Calu3 (cell line): Measurements from ENCODE around the gene OCLN. TPM values are rescaled to one million over a fixed set of nuclear protein-coding genes. Genes with fewer than 3 reads are reported as not detected.
"Not testable (repeated sequence)": the region's sequence is repeated elsewhere in the genome, so short reads cannot be mapped to it uniquely, and the experiment has no call there.

Source experiments
- Bru-seq: library from RNA; stranded (reverse); fragments of 400-500 nt; gene quantifications from one replicate; lab custom pipeline; 2021; lab: Mats Ljungman, UMichigan
- BruChase-seq, 2 experiments: library from RNA; stranded (reverse); fragments of 400-500 nt; gene quantifications; one replicate each; lab custom pipeline; 2021; lab: Mats Ljungman, UMichigan
- BruUV-seq: library from RNA; stranded (reverse); fragments of 400-500 nt; replicated peaks from 2 replicates; lab custom pipeline; 2021; lab: Mats Ljungman, UMichigan
- CTCF ChIA-PET: fragments of 300-600 bp; sonication (Branson Sonifier 250); formaldehyde crosslinking; loops from one replicate; lab custom pipeline; 2022; ENCODE audit warnings: antibody characterized with exemption; lab: Charles Lee
- DNase-seq: peaks from one replicate; pipeline ENCODE4 v3.0.0; 2022
- H3K27ac Mint-ChIP-seq: one replicate; pipeline ENCODE4 v1.8.0; 2022; ENCODE audit warnings: mixed read lengths; ENCODE audit not compliant: unreplicated experiment
- H3K27me3 Mint-ChIP-seq: one replicate; pipeline ENCODE4 v1.8.0; 2022; ENCODE audit warnings: mixed read lengths; ENCODE audit not compliant: unreplicated experiment
- H3K36me3 Mint-ChIP-seq: one replicate; pipeline ENCODE4 v1.8.0; 2022; ENCODE audit warnings: mild to moderate bottlenecking, moderate library complexity, mixed read lengths; ENCODE audit not compliant: insufficient read depth, unreplicated experiment
- H3K4me1 Mint-ChIP-seq: one replicate; pipeline ENCODE4 v1.8.0; 2022; ENCODE audit warnings: mild to moderate bottlenecking, low read depth, mixed read lengths; ENCODE audit not compliant: unreplicated experiment
- H3K4me3 Mint-ChIP-seq: one replicate; pipeline ENCODE4 v1.8.0; 2022; ENCODE audit warnings: mild to moderate bottlenecking, low read depth, moderate library complexity, mixed read lengths; ENCODE audit not compliant: unreplicated experiment
- H3K9me3 Mint-ChIP-seq: one replicate; pipeline ENCODE4 v1.8.0; 2022; ENCODE audit warnings: low read depth, mixed read lengths; ENCODE audit not compliant: unreplicated experiment
- intact Hi-C: fragments of 100-400 bp; cut with micrococcal nuclease; formaldehyde crosslinking; loops from one replicate; pipeline ENCODE4 v1.10.0; 2022; ENCODE audit not compliant: unreplicated experiment
- long read RNA-seq: library from polyadenylated mRNA; stranded (forward); transcript quantifications from one replicate; pipeline ENCODE4 v2.0.0, GENCODE V29; 2022
- total RNA-seq: library from RNA; stranded (reverse); gene quantifications from 2 replicates; pipeline ENCODE4 v1.2.3, GENCODE V29; 2022
- TF ChIP-seq, protein P1 (sequence below): fragments of 200-600 bp; IDR thresholded peaks from one replicate; pipeline ENCODE4 v1.8.0; 2022; ENCODE audit warnings: antibody characterized with exemption; ENCODE audit not compliant: unreplicated experiment

Gene OCLN, protein sequence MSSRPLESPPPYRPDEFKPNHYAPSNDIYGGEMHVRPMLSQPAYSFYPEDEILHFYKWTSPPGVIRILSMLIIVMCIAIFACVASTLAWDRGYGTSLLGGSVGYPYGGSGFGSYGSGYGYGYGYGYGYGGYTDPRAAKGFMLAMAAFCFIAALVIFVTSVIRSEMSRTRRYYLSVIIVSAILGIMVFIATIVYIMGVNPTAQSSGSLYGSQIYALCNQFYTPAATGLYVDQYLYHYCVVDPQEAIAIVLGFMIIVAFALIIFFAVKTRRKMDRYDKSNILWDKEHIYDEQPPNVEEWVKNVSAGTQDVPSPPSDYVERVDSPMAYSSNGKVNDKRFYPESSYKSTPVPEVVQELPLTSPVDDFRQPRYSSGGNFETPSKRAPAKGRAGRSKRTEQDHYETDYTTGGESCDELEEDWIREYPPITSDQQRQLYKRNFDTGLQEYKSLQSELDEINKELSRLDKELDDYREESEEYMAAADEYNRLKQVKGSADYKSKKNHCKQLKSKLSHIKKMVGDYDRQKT
- total RNA-seq (154 and 161 TPM in 2 replicates), Bru-seq, nascent RNA (percentile 90 among the genes with signal in this experiment), BruChase-seq, experiment 1, labeled RNA remaining after a 6-hour chase (percentile 94 among the genes with signal in this experiment), BruChase-seq, experiment 2, labeled RNA remaining after a 2-hour chase (percentile 86 among the genes with signal in this experiment)
- long read RNA-seq, full-length matches to known transcripts = 90 of 120 reads
- long read RNA-seq, partial matches to known transcripts = 8 of 120 reads
- long read RNA-seq, other reads (novel, unspliced or antisense) = 22 of 120 reads

DNA sequence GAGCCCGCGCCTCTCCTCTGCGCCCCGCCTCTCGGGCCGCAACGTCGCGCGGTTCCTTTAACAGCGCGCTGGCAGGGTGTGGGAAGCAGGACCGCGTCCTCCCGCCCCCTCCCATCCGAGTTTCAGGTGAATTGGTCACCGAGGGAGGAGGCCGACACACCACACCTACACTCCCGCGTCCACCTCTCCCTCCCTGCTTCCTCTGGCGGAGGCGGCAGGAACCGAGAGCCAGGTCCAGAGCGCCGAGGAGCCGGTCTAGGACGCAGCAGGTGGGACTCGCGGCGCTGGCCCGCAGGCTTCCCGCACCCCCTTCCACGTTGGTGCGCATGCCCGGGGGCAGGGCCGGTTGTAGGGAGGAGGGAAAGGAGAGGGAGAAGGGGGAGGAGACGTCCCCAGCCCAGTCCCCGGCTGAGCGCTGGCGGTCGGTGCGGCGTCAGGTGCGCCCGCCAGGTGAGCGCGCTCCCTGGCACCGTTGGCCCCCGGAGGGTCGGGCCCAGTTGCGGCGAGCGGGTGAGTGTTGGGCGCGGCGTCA lies at the start of gene OCLN:
OCLN (plus strand) TSS at position 400 of the 532 bp plus-strand sequence. CDS start 11,455 bp downstream, outside the sequence.
- Mint-ChIP-seq H3K27ac (peak within 1 kb of the TSS; percentile 98), H3K4me3 (peak within 1 kb of the TSS; percentile 100), H3K36me3 (peaks cover 43% of the 10 kb centered on the region), H3K4me1 (peaks cover 49% of the 10 kb centered on the region), H3K27me3 (no peaks in the 10 kb centered on the region), H3K9me3 (no peaks in the 10 kb centered on the region)
- peak; percentile 91 for DNase-seq
- BruUV-seq = no TSS peak
- TF ChIP-seq, protein P1, sequence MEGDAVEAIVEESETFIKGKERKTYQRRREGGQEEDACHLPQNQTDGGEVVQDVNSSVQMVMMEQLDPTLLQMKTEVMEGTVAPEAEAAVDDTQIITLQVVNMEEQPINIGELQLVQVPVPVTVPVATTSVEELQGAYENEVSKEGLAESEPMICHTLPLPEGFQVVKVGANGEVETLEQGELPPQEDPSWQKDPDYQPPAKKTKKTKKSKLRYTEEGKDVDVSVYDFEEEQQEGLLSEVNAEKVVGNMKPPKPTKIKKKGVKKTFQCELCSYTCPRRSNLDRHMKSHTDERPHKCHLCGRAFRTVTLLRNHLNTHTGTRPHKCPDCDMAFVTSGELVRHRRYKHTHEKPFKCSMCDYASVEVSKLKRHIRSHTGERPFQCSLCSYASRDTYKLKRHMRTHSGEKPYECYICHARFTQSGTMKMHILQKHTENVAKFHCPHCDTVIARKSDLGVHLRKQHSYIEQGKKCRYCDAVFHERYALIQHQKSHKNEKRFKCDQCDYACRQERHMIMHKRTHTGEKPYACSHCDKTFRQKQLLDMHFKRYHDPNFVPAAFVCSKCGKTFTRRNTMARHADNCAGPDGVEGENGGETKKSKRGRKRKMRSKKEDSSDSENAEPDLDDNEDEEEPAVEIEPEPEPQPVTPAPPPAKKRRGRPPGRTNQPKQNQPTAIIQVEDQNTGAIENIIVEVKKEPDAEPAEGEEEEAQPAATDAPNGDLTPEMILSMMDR = no peak
- intact Hi-C loops = loop anchor here (5.0 kb wide), 1 partner anchor 40 kb away; no protein-coding TSS in a partner anchor
- CTCF ChIA-PET = no interaction called here

DNA sequence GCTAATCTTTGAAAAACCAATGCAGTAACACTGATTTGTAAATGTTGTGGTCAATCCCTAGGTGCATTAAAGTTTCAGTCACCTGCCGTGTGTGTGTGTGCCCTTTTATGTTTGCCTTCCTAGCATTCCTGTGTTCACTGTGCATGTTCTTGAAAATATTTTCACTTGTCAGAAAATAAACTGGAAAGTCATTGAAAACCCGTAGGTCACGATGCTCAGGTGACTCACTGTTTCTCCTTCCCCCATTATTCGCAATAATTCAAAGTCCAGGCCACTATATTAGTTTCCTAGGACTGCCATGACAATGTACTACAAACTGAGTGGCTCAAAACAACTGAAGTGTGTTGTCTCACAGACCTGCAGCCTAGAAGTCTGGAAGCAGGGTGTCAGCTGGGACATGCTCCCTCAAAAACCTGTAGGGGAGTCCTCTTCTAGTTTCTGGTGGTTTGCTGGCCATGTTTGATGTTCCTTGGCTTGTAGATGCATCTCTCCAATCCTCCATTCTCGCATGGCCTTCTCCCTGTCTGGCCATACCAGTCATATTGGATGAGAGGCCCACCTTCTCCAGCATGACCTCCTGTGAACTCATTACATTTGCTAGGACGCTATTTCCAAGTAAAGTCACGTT lies 48.3 kb upstream of the OCLN start:
- CTCF ChIA-PET = interaction anchor here (0.6 kb wide), 1 partner anchor 24 kb away, joined by 3 read pairs; no protein-coding TSS in a partner anchor
- intact Hi-C loops = no loop called here
- no peaks in the 10 kb centered on the region for H3K9me3 Mint-ChIP-seq
- H3K27me3 Mint-ChIP-seq = no peaks in the 10 kb centered on the region
- H3K4me3 Mint-ChIP-seq = peak overlapping the region; percentile 30
- peaks cover 9% of the 10 kb centered on the region for H3K4me1 Mint-ChIP-seq
- TF ChIP-seq, protein P1 = no peak
- no peaks in the 10 kb centered on the region for H3K36me3 Mint-ChIP-seq
- H3K27ac Mint-ChIP-seq = no peak overlapping the region
- no peak for DNase-seq
- BruUV-seq = no TSS peak

DNA sequence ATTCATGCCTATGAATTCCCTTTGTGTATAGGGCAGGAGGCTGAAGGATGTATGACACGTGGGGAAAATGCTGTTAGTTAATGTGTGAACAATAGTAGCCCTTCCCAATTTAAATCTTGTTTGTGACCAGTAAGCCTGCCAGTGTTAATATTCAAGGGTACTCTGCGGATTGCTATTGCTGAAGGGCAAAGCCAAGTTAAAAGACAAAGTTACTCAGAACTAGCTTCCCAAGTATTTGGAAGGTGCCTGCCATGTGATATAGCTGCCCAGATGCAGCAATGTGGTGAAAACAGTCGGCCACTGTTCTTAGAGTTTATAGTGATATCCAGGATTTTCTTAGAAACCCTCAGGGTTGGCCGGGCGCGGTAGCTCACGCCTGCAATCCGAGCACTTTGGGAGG lies 43.1 kb upstream of the OCLN start:
- TF ChIP-seq, protein P1 = no peak
- Mint-ChIP-seq H3K9me3 (no peaks in the 10 kb centered on the region), H3K27ac (no peak overlapping the region), H3K4me1 (peaks cover 24% of the 10 kb centered on the region), H3K36me3 (no peaks in the 10 kb centered on the region), H3K27me3 (no peaks in the 10 kb centered on the region), H3K4me3 (no peak overlapping the region)
- intact Hi-C loops = no loop called here
- CTCF ChIA-PET = no interaction called here
- BruUV-seq = no TSS peak
- no peak for DNase-seq

DNA sequence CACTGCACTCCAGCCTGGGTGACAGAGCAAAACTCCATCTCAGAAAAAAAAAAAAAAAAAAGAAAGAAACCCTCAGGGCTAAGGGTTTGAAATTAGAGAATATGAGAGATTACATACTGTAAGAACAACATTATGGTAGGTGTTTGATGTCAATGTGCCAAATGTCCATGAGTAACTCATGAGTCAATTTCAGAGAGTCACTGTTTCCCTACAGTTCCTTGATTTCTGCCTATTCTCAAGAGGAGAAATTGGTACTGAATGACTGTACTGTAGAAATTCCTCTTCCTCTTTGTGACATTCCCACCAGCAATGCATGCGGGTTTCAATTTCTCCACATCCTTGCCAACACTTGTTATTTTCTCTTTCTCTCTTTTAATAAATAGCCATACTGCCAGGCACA lies 42.5 kb upstream of the OCLN start:
- Mint-ChIP-seq H3K9me3 (no peaks in the 10 kb centered on the region), H3K27ac (no peak overlapping the region), H3K27me3 (no peaks in the 10 kb centered on the region), H3K36me3 (peaks cover 5% of the 10 kb centered on the region), H3K4me1 (peaks cover 29% of the 10 kb centered on the region), H3K4me3 (no peak overlapping the region)
- no peak for DNase-seq
- TF ChIP-seq, protein P1 = no peak
- CTCF ChIA-PET = no interaction called here
- intact Hi-C loops = loop anchor here (5.0 kb wide), 1 partner anchor 42 kb away; the partner anchor contains the start of gene OCLN
- BruUV-seq = no TSS peak

DNA sequence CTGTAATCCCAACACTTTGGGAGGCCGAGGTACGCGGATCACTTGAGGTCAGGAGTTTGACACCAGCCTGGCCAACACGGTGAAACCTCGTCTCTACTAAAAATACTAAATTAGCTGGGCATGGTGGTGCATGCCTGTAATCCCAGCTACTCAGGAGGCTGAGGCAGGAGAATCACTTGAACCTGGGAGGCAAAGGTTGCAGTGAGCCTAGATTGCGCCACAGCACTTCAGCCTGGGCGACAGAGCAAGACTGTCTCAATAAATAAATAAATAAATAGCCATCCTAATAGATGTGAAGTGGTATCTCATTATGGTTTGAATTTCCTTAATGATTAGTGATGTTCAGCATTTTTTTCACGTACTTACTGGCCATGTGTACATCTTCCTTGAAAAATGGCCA lies 42.1 kb upstream of the OCLN start:
- H3K27me3 Mint-ChIP-seq, H3K9me3 Mint-ChIP-seq, BruUV-seq, H3K27ac Mint-ChIP-seq, DNase-seq, H3K36me3 Mint-ChIP-seq, H3K4me3 Mint-ChIP-seq, CTCF ChIA-PET: not testable (repeated sequence)
- peaks cover 29% of the 10 kb centered on the region for H3K4me1 Mint-ChIP-seq
- intact Hi-C loops = loop anchor here (5.0 kb wide), 1 partner anchor 42 kb away; the partner anchor contains the start of gene OCLN
